ENCODE data around the gene ADARB2. TPM values are rescaled to one million over a fixed set of nuclear protein-coding genes. Genes with fewer than 3 reads are reported as not detected.

Gene ADARB2
- total RNA-seq, 1 donor from 2014 or later: 0.11 TPM

GRCh38 chr10:1217661-1218060 lies 519.7 kb downstream of the ADARB2 start:
- peaks cover 3% of the 10 kb centered on the region for H3K27me3 ChIP-seq (ENCODE audit: low read depth)
- intact Hi-C loops (cut with micrococcal nuclease): no loop called here

GRCh38 chr10:1217237-1217587 lies 520.1 kb downstream of the ADARB2 start:
- TF ChIP-seq CTCF (IDR thresholded peaks at IDR 0.05; ENCODE audit: borderline replicate concordance): no peak
- no peak overlapping the region for H3K27ac ChIP-seq (replicated peaks)
- H3K27me3 ChIP-seq (ENCODE audit: low read depth): peaks cover 3% of the 10 kb centered on the region
- no peaks in the 10 kb centered on the region for H3K4me1 ChIP-seq
- intact Hi-C loops (cut with micrococcal nuclease): no loop called here
- H3K36me3 ChIP-seq: no peaks in the 10 kb centered on the region
- DNase-seq: no peak
- no peaks in the 10 kb centered on the region for H3K9me3 ChIP-seq (replicated peaks)
- no peak overlapping the region for H3K4me3 ChIP-seq

More at GRCh38 chr10:1217661-1218060, 519.7 kb downstream of the ADARB2 start:
- H3K9me3 ChIP-seq (replicated peaks): no peaks in the 10 kb centered on the region
- no peak overlapping the region for H3K27ac ChIP-seq (replicated peaks)
- H3K4me3 ChIP-seq: no peak overlapping the region
- no peak for DNase-seq
- H3K36me3 ChIP-seq: no peaks in the 10 kb centered on the region
- no peaks in the 10 kb centered on the region for H3K4me1 ChIP-seq
- no peak for TF ChIP-seq CTCF (IDR thresholded peaks at IDR 0.05; ENCODE audit: borderline replicate concordance)

GRCh38 chr10:1216574-1217236 lies 520.6 kb downstream of the ADARB2 start:
- Histone ChIP-seq H3K4me3 (no peak overlapping the region), H3K9me3 (replicated peaks) (no peaks in the 10 kb centered on the region), H3K4me1 (no peaks in the 10 kb centered on the region), H3K27me3 (ENCODE audit: low read depth) (peaks cover 3% of the 10 kb centered on the region), H3K27ac (replicated peaks) (no peak overlapping the region), H3K36me3 (no peaks in the 10 kb centered on the region)
- DNase-seq: no peak
- intact Hi-C loops (cut with micrococcal nuclease): no loop called here
- TF ChIP-seq CTCF (IDR thresholded peaks at IDR 0.05; ENCODE audit: borderline replicate concordance): no peak

- intact Hi-C loops (cut with micrococcal nuclease): no loop called here
- H3K4me1 ChIP-seq: no peaks in the 10 kb centered on the region
- no peaks in the 10 kb centered on the region for H3K36me3 ChIP-seq
- no peak for TF ChIP-seq CTCF (IDR thresholded peaks at IDR 0.05; ENCODE audit: borderline replicate concordance)
- no peaks in the 10 kb centered on the region for H3K9me3 ChIP-seq (replicated peaks)
- H3K4me3 ChIP-seq: no peak overlapping the region
- DNase-seq: no peak
- peaks cover 9% of the 10 kb centered on the region for H3K27me3 ChIP-seq (ENCODE audit: low read depth)
- H3K27ac ChIP-seq (replicated peaks): no peak overlapping the region
These were observed 521.3 kb downstream of the ADARB2 start for GRCh38 chr10:1215862-1216573.

- Histone ChIP-seq H3K36me3 (no peaks in the 10 kb centered on the region), H3K4me1 (no peaks in the 10 kb centered on the region), H3K4me3 (no peak overlapping the region), H3K27ac (replicated peaks) (no peak overlapping the region), H3K27me3 (ENCODE audit: low read depth) (peaks cover 19% of the 10 kb centered on the region), H3K9me3 (replicated peaks) (no peaks in the 10 kb centered on the region)
- intact Hi-C loops (cut with micrococcal nuclease): no loop called here
- no peak for TF ChIP-seq CTCF (IDR thresholded peaks at IDR 0.05; ENCODE audit: borderline replicate concordance)
- DNase-seq: no peak
These were observed 522.3 kb downstream of the ADARB2 start for GRCh38 chr10:1214882-1215540.

All from left ventricle myocardium inferior (tissue), 1 donor.